Transverse colon (tissue), 4 donors: ENCODE results near the gene LAMA3.

Experiments used
- CTCF ChIP-seq, 5 experiments: fragments of 200-600 bp in 3 of 5; fragments of 450-650 bp in 2 of 5; sonication (generic) in 3 of 5; IDR thresholded peaks; 1 replicate in 2 of 5; 2 replicates in 3 of 5; pipeline ENCODE4 v1.5.1; 2016 to 2017; ENCODE audit warnings: antibody characterized with exemption in 5 of 5, inconsistent platforms in 3 of 5, mild to moderate bottlenecking in 2 of 5, moderate library complexity in 1 of 5
- POLR2AphosphoS5 ChIP-seq, 3 donors: sonication (generic); formaldehyde crosslinking; IDR thresholded peaks; one replicate each; pipeline ENCODE4 v1.6.1; 2016; ENCODE audit warnings: antibody characterized with exemption in 3 of 3

- TF ChIP-seq CTCF (IDR thresholded peaks at IDR 0.05) (no peak), POLR2AphosphoS5 (IDR thresholded peaks at IDR 0.05) (no peak)
Observed at GRCh38 chr18:23972453-23972852, 283.2 kb downstream of the LAMA3 start.
